CD8-positive, alpha-beta memory T cell (primary cell): ENCODE measurements around the gene ADGRV1. TPM values are rescaled to one million over a fixed set of nuclear protein-coding genes. Genes with fewer than 3 reads are reported as not detected.
"Not testable (repeated sequence)": the region's sequence is repeated elsewhere in the genome, so short reads cannot be mapped to it uniquely, and the experiment has no call there.

Experiments used
- CTCF ChIA-PET: fragments of 350-600 bp; sonication (Branson Sonifier 250); formaldehyde crosslinking; loops from one replicate; lab custom pipeline; 2021; ENCODE audit warnings: antibody characterized with exemption; lab: Charles Lee
- POLR2A ChIA-PET: fragments of 350-600 bp; sonication (Branson Sonifier 250); formaldehyde crosslinking; loops from one replicate; lab custom pipeline; 2021; ENCODE audit warnings: antibody characterized with exemption; lab: Charles Lee
- DNase-seq, 5 donors: peaks; one replicate each; pipeline versions ENCODE4 v3.0.0 to v3.0.0-alpha.2; 2020 to 2022; ENCODE audit warnings: mixed read lengths in 1 of 5
- H3K27ac ChIP-seq: one replicate; pipeline ENCODE4 v1.7.0; 2013; ENCODE audit warnings: low read depth, mild to moderate bottlenecking, low read length, moderate library complexity
- H3K27me3 ChIP-seq: 2 replicates; pipeline ENCODE4 v1.7.0; 2013; ENCODE audit warnings: low read length, mild to moderate bottlenecking; ENCODE audit not compliant: insufficient read depth, poor library complexity, severe bottlenecking
- H3K36me3 ChIP-seq: 2 replicates; pipeline ENCODE4 v1.7.0; 2013; ENCODE audit warnings: mild to moderate bottlenecking, low read length, moderate library complexity; ENCODE audit not compliant: insufficient read depth
- H3K4me1 ChIP-seq: 2 replicates; pipeline ENCODE4 v1.7.0; 2013; ENCODE audit warnings: mild to moderate bottlenecking, low read length, moderate library complexity; ENCODE audit not compliant: insufficient read depth
- H3K4me3 ChIP-seq: 2 replicates; pipeline ENCODE4 v1.7.0; 2013; ENCODE audit warnings: mild to moderate bottlenecking, low read length
- H3K9me3 ChIP-seq: 2 replicates; pipeline ENCODE4 v1.7.0; 2013; ENCODE audit warnings: mild to moderate bottlenecking, low read length
- H3K27ac Mint-ChIP-seq, 8 donors: one replicate each; pipeline ENCODE4 v1.8.0; 2020 to 2021; ENCODE audit warnings: mixed read lengths in 8 of 8, mild to moderate bottlenecking in 6 of 8, inconsistent platforms in 3 of 8, moderate library complexity in 3 of 8
- H3K27me3 Mint-ChIP-seq, 2 donors: one replicate each; pipeline ENCODE4 v1.8.0; 2020 to 2021; ENCODE audit warnings: mixed read lengths in 2 of 2, mild to moderate bottlenecking in 1 of 2, moderate library complexity in 1 of 2
- H3K36me3 Mint-ChIP-seq, 3 donors: one replicate each; pipeline ENCODE4 v1.8.0; 2020 to 2021; ENCODE audit warnings: mixed read lengths in 3 of 3, inconsistent platforms in 1 of 3, mild to moderate bottlenecking in 1 of 3
- H3K4me1 Mint-ChIP-seq, 3 donors: one replicate each; pipeline ENCODE4 v1.8.0; 2020 to 2021; ENCODE audit warnings: mixed read lengths in 3 of 3, inconsistent platforms in 1 of 3, mild to moderate bottlenecking in 1 of 3
- H3K4me3 Mint-ChIP-seq, 7 donors: one replicate each; pipeline ENCODE4 v1.8.0; 2020 to 2021; ENCODE audit warnings: mixed read lengths in 7 of 7, mild to moderate bottlenecking in 6 of 7, moderate library complexity in 4 of 7, inconsistent platforms in 2 of 7
- H3K9me3 Mint-ChIP-seq, 5 donors: one replicate each; pipeline ENCODE4 v1.8.0; 2020 to 2022; ENCODE audit warnings: mixed read lengths in 5 of 5, mild to moderate bottlenecking in 3 of 5, moderate library complexity in 2 of 5, inconsistent platforms in 1 of 5
- polyA plus RNA-seq: library from polyadenylated mRNA; unstranded; fragments of 300-500 nt; fragmentation: Illumina TruSeq; gene quantifications from one replicate; pipeline ENCODE4 v1.2.3, GENCODE V29; 2021
- total RNA-seq, 2 experiments: library from RNA; stranded (reverse); gene quantifications; one replicate each; pipeline ENCODE4 v1.2.3, GENCODE V29; 2021

ADGRV1 gene
- total and polyA plus RNA-seq, 3 experiments from 2014 or later: 0.33 to 0.44 TPM; not detected in 1

DNA sequence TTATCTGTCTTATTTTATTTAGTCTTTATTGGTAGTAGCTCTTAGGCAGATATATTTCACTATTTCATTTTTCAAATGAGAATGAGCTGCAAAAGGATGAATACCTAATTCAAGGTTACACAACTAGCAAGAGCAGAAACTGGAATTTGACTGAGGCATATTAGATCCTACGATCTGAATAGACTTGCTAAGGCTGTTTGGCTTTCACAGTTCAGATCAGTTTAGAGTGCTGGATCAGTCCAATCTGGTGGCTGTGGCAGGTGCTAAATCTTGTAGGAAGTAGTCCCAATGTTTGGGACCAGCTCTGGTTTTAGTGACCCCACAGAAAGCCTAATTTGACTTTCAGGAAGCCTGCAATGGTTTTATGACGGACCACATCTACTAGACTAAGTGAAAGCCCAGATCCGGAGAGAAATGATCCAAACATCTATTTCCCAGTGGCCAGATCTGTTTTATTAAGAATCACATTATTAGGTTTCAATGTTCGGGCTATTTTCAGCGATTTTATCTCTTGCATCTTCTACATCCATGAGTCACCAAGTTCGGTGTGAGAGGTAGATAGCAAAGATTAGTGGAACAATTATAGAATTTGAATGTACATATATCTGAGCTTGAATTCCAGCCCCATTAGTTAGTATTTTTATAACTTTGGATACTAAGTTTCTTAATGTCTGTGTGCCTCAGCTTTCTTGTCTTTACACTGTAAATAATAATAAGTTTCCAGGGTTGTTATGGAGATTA lies 359.5 kb downstream of the ADGRV1 start:
- Mint-ChIP-seq H3K4me3 (no peak overlapping the region), H3K4me1 (no peaks in the 10 kb centered on the region), H3K9me3 (no peaks in the 10 kb centered on the region), H3K36me3 (no peaks in the 10 kb centered on the region), H3K27ac (no peak overlapping the region), H3K27me3 (peaks cover 5 to 23% of the 10 kb centered on the region in 2 donors)
- POLR2A ChIA-PET: no interaction called here
- H3K27me3 ChIP-seq: no peaks in the 10 kb centered on the region
- no peak overlapping the region for H3K4me3 ChIP-seq
- CTCF ChIA-PET: no interaction called here
- DNase-seq: no peak
- no peaks in the 10 kb centered on the region for H3K36me3 ChIP-seq
- H3K27ac ChIP-seq: no peak overlapping the region
- no peaks in the 10 kb centered on the region for H3K4me1 ChIP-seq
- H3K9me3 ChIP-seq: no peaks in the 10 kb centered on the region

DNA sequence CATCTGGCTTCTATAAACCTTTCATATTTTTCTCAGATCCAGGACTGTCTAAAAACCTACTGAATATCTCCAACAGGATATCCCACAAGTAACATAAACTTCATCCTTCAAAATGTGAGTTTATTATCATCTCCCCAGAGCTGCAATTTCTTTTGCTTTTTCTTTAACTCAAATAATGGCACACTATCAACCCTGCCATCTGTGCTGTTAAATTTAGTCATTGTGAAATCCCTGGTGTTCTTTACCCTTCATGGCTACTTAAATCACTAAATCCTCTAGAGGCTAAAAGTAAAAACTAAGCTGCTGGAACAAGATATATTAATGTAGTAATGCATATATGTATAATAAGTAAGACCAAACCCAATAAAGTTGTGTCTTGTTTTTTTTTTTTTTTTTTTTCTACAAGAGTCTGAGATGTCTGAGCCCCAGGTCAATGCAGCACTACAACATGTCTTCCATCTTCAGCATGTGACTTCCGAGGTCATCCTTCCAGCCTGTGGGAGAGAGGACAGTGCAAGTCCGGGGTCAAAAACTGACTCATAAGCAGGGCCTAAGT lies 362.9 kb downstream of the ADGRV1 start:
- DNase-seq: no peak
- Histone ChIP-seq H3K27ac (no peak overlapping the region), H3K4me3 (no peak overlapping the region), H3K4me1 (no peaks in the 10 kb centered on the region), H3K36me3 (no peaks in the 10 kb centered on the region), H3K27me3 (no peaks in the 10 kb centered on the region), H3K9me3 (no peaks in the 10 kb centered on the region)
- no peak overlapping the region for H3K4me3 Mint-ChIP-seq
- no peaks in the 10 kb centered on the region for H3K4me1 Mint-ChIP-seq
- ChIA-PET CTCF (no interaction called here), POLR2A (no interaction called here)
- H3K27me3 Mint-ChIP-seq: peaks cover 5 to 15% of the 10 kb centered on the region in 2 donors
- no peaks in the 10 kb centered on the region for H3K36me3 Mint-ChIP-seq
- peak overlapping the region in 1 of 8 donors; percentile 66 for H3K27ac Mint-ChIP-seq
- peaks cover 0 to 3% (median 0%) of the 10 kb centered on the region in 5 donors for H3K9me3 Mint-ChIP-seq

- H3K27ac ChIP-seq, DNase-seq, H3K27me3 Mint-ChIP-seq, H3K4me1 Mint-ChIP-seq, H3K9me3 Mint-ChIP-seq, H3K36me3 ChIP-seq, H3K4me1 ChIP-seq, H3K27ac Mint-ChIP-seq, H3K9me3 ChIP-seq, H3K4me3 ChIP-seq, H3K4me3 Mint-ChIP-seq, POLR2A ChIA-PET, H3K36me3 Mint-ChIP-seq, CTCF ChIA-PET, H3K27me3 ChIP-seq: not testable (repeated sequence)
These were observed 365.6 kb downstream of the ADGRV1 start for GRCh38 chr5:90924222-90924621.

DNA sequence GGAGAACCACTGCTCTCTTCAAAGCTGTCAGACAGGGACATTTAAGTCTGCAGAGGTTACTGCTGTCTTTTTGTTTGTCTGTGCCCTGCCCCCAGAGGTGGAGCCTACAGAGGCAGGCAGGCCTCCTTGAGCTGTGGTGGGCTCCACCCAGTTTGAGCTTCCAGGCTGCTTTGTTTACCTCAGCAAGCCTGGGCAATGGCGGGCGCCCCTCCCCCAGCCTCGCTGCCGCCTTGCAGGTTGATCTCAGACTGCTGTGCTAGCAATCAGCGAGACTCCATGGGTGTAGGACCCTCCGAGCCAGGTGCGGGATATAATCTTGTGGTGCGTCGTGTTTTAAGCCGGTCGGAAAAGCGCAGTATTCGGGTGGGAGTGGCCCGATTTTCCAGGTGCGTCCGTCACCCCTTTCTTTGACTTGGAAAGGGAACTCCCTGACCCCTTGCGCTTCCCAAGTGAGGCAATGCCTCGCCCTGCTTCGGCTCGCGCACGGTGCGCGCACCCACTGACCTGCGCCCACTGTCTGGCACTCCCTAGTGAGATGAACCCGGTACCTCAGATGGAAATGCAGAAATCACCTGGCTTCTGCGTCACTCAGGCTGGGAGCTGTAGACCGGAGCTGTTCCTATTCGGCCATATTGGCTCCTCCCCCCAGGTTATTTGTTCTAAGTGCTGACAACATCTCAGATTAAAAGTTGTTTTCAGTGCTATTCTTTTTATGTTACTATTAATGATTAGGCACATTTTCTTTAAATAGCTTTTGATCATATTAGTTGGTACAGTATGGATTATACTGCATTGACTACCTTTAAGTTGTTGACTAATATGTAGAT lies 370.6 kb downstream of the ADGRV1 start:
- H3K4me1 Mint-ChIP-seq, H3K9me3 ChIP-seq, POLR2A ChIA-PET, H3K9me3 Mint-ChIP-seq, H3K27ac Mint-ChIP-seq, H3K4me3 Mint-ChIP-seq, DNase-seq, H3K36me3 Mint-ChIP-seq, H3K4me1 ChIP-seq, H3K27ac ChIP-seq, H3K4me3 ChIP-seq, H3K36me3 ChIP-seq, H3K27me3 ChIP-seq, CTCF ChIA-PET: not testable (repeated sequence)
- peaks cover 9 to 17% of the 10 kb centered on the region in 2 donors for H3K27me3 Mint-ChIP-seq

- Mint-ChIP-seq H3K27me3 (peaks cover 9 to 17% of the 10 kb centered on the region in 2 donors), H3K4me3 (no peak overlapping the region), H3K27ac (no peak overlapping the region), H3K36me3 (no peaks in the 10 kb centered on the region), H3K4me1 (peaks cover 4 to 5% (median 4%) of the 10 kb centered on the region in 3 donors), H3K9me3 (peaks cover 0 to 3% (median 0%) of the 10 kb centered on the region in 5 donors)
- Histone ChIP-seq H3K36me3 (no peaks in the 10 kb centered on the region), H3K4me3 (no peak overlapping the region), H3K27me3 (no peaks in the 10 kb centered on the region), H3K27ac (no peak overlapping the region), H3K4me1 (peaks cover 3% of the 10 kb centered on the region), H3K9me3 (no peaks in the 10 kb centered on the region)
- CTCF ChIA-PET: no interaction called here
- POLR2A ChIA-PET: no interaction called here
- no peak for DNase-seq
These were observed 371.5 kb downstream of the ADGRV1 start for GRCh38 chr5:90930062-90930461.

GRCh38 chr5:90930756-90931431 lies 372.3 kb downstream of the ADGRV1 start:
- no peaks in the 10 kb centered on the region for H3K36me3 Mint-ChIP-seq
- Histone ChIP-seq H3K36me3 (no peaks in the 10 kb centered on the region), H3K27me3 (no peaks in the 10 kb centered on the region), H3K27ac (no peak overlapping the region), H3K9me3 (no peaks in the 10 kb centered on the region), H3K4me1 (peaks cover 3% of the 10 kb centered on the region), H3K4me3 (no peak overlapping the region)
- no peak for DNase-seq
- H3K9me3 Mint-ChIP-seq: peaks cover 0 to 3% (median 0%) of the 10 kb centered on the region in 5 donors
- peaks cover 9 to 17% of the 10 kb centered on the region in 2 donors for H3K27me3 Mint-ChIP-seq
- peaks cover 4 to 5% (median 4%) of the 10 kb centered on the region in 3 donors for H3K4me1 Mint-ChIP-seq
- POLR2A ChIA-PET: no interaction called here
- no peak overlapping the region for H3K4me3 Mint-ChIP-seq
- peak overlapping the region in 2 of 8 donors; percentile 24 to 69 for H3K27ac Mint-ChIP-seq
- CTCF ChIA-PET: interaction anchor here (2.8 kb wide), 1 partner anchor 488 kb away, joined by 14 read pairs; no protein-coding TSS in a partner anchor

DNA sequence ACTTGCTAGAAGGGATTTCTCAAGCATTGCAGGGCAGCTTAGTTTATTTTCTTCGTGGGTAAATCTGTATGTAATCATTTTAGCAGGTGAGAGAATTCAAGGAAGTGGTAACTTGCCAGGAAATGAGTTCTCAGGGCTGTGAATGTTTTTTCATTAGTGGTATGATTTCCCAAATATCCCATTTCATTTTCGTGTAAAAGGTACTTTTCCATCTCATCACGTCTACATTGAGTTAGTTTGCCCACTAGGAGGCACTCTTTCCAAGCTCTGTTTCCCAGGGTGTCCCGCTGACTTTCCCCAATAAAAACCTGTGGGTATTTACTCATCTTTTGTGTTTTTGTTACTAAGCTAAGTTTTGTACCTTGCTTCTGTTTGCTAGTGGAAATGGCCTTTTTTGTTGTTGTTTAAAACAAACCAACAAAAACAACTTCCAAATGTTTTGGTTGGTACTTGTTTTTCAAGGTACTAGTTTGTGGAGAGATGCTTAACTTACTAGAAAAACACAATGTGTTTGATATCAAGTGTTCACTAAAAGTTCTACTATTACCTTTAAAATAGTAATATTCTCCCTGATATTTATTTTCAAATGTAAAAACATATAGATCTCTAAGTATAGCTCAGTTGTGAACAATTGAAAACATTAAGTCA lies 373.6 kb downstream of the ADGRV1 start:
- Histone ChIP-seq H3K27me3 (no peaks in the 10 kb centered on the region), H3K36me3 (no peaks in the 10 kb centered on the region), H3K4me1 (peaks cover 3% of the 10 kb centered on the region), H3K27ac (no peak overlapping the region), H3K9me3 (no peaks in the 10 kb centered on the region), H3K4me3 (no peak overlapping the region)
- POLR2A ChIA-PET: no interaction called here
- CTCF ChIA-PET: interaction anchor here (0.9 to 2.8 kb wide), 7 partner anchors 10 to 488 kb away, joined by 3 to 14 read pairs (median 4); no protein-coding TSS in a partner anchor
- Mint-ChIP-seq H3K36me3 (no peaks in the 10 kb centered on the region), H3K27me3 (peaks cover 8 to 17% of the 10 kb centered on the region in 2 donors), H3K9me3 (peaks cover 0 to 3% (median 0%) of the 10 kb centered on the region in 5 donors), H3K27ac (no peak overlapping the region), H3K4me3 (no peak overlapping the region), H3K4me1 (peaks cover 4 to 5% (median 4%) of the 10 kb centered on the region in 3 donors)
- peak in 3 of 5 donors; percentile 4 to 48 (median 25) for DNase-seq
